Activated T-cell treated with anti-CD3 and anti-CD28 coated beads, Interleukin-2, amount 50 U/mL, for 72 hours (primary cell): Measurements from ENCODE around the gene MAN2A2. TPM values are rescaled to one million over a fixed set of nuclear protein-coding genes. Genes with fewer than 3 reads are reported as not detected.
A peak's percentile ranks its signal among the peaks of the same experiment; 100 is the strongest.

Experiments
- ATAC-seq, 2 donors: fragments of 150-1000 bp; cut with Tn5 transposase; replicated peaks in 1 of 2; 2 replicates each; pipeline ENCODE4 v1.10.0; 2021; ENCODE audit warnings: moderate library complexity in 2 of 2, mild to moderate bottlenecking in 1 of 2
- DNase-seq, 2 donors: peaks; one replicate each; pipeline ENCODE4 v3.0.0; 2021 to 2022; ENCODE audit warnings: mixed read lengths in 1 of 2
- H3K27ac Mint-ChIP-seq: one replicate; pipeline ENCODE4 v1.8.0; 2022; ENCODE audit warnings: mild to moderate bottlenecking, moderate library complexity, mixed read lengths
- H3K27me3 Mint-ChIP-seq: one replicate; pipeline ENCODE4 v1.8.0; 2022; ENCODE audit warnings: low read depth, mixed read lengths
- H3K36me3 Mint-ChIP-seq, 2 donors: one replicate each; pipeline ENCODE4 v1.8.0; 2022; ENCODE audit warnings: mixed read lengths in 2 of 2, mild to moderate bottlenecking in 1 of 2; ENCODE audit not compliant: insufficient read depth in 2 of 2
- H3K4me1 Mint-ChIP-seq: one replicate; pipeline ENCODE4 v1.8.0; 2022; ENCODE audit warnings: low read depth, mixed read lengths
- H3K4me3 Mint-ChIP-seq, 2 donors: one replicate each; pipeline ENCODE4 v1.8.0; 2022; ENCODE audit warnings: mild to moderate bottlenecking in 2 of 2, mixed read lengths in 2 of 2, moderate library complexity in 2 of 2
- H3K9me3 Mint-ChIP-seq, 2 donors: one replicate each; pipeline ENCODE4 v1.8.0; 2022; ENCODE audit warnings: mixed read lengths in 2 of 2
- total RNA-seq, 2 donors: library from RNA; stranded (reverse); gene quantifications; one replicate each; pipeline ENCODE4 v1.2.3, GENCODE V29; 2022

Gene MAN2A2
- total RNA-seq, 2 donors from 2014 or later = 159 to 190 TPM

- ATAC-seq (no peak), DNase-seq (no peak)
- Mint-ChIP-seq H3K9me3 (no peaks in the 10 kb centered on the region), H3K27me3 (no peaks in the 10 kb centered on the region), H3K4me1 (no peaks in the 10 kb centered on the region), H3K36me3 (peaks cover 2 to 19% of the 10 kb centered on the region in 2 donors), H3K27ac (no peak overlapping the region), H3K4me3 (no peak overlapping the region)
Measured at GRCh38 chr15:90945091-90945490, 42.0 kb downstream of the MAN2A2 start.

- Mint-ChIP-seq H3K27me3 (no peaks in the 10 kb centered on the region), H3K9me3 (no peaks in the 10 kb centered on the region), H3K4me1 (no peaks in the 10 kb centered on the region), H3K4me3 (no peak overlapping the region), H3K36me3 (peaks cover 0 to 14% of the 10 kb centered on the region in 2 donors), H3K27ac (no peak overlapping the region)
- DNase-seq = no peak
- no peak for ATAC-seq
Measured at GRCh38 chr15:90946538-90946937, 43.4 kb downstream of the MAN2A2 start.

GRCh38 chr15:90946941-90947576 lies 44.0 kb downstream of the MAN2A2 start:
- no peaks in the 10 kb centered on the region for H3K9me3 Mint-ChIP-seq
- ATAC-seq (no peak), DNase-seq (no peak)
- H3K27me3 Mint-ChIP-seq = no peaks in the 10 kb centered on the region
- no peak overlapping the region for H3K27ac Mint-ChIP-seq
- peaks cover 2 to 18% of the 10 kb centered on the region in 2 donors for H3K36me3 Mint-ChIP-seq
- H3K4me3 Mint-ChIP-seq = no peak overlapping the region
- H3K4me1 Mint-ChIP-seq = no peaks in the 10 kb centered on the region

GRCh38 chr15:90947577-90948357 lies 44.7 kb downstream of the MAN2A2 start:
- no peak overlapping the region for H3K4me3 Mint-ChIP-seq
- no peak for DNase-seq
- H3K36me3 Mint-ChIP-seq = peaks cover 4 to 20% of the 10 kb centered on the region in 2 donors
- no peak overlapping the region for H3K27ac Mint-ChIP-seq
- H3K27me3 Mint-ChIP-seq = no peaks in the 10 kb centered on the region
- H3K4me1 Mint-ChIP-seq = no peaks in the 10 kb centered on the region
- ATAC-seq = no peak
- H3K9me3 Mint-ChIP-seq = no peaks in the 10 kb centered on the region

GRCh38 chr15:90948506-90948905 lies 45.4 kb downstream of the MAN2A2 start:
- no peak overlapping the region for H3K4me3 Mint-ChIP-seq
- no peak overlapping the region for H3K27ac Mint-ChIP-seq
- no peaks in the 10 kb centered on the region for H3K27me3 Mint-ChIP-seq
- H3K4me1 Mint-ChIP-seq = no peaks in the 10 kb centered on the region
- DNase-seq (no peak), ATAC-seq (no peak)
- peaks cover 5 to 20% of the 10 kb centered on the region in 2 donors for H3K36me3 Mint-ChIP-seq
- H3K9me3 Mint-ChIP-seq = no peaks in the 10 kb centered on the region

GRCh38 chr15:90949979-90950675 lies 47.0 kb downstream of the MAN2A2 start:
- Mint-ChIP-seq H3K36me3 (peaks cover 5 to 16% of the 10 kb centered on the region in 2 donors), H3K27ac (no peak overlapping the region), H3K27me3 (no peaks in the 10 kb centered on the region), H3K4me1 (peaks cover 10% of the 10 kb centered on the region), H3K4me3 (no peak overlapping the region), H3K9me3 (no peaks in the 10 kb centered on the region)
- ATAC-seq = no peak
- no peak for DNase-seq

- no peaks in the 10 kb centered on the region for H3K27me3 Mint-ChIP-seq
- DNase-seq = no peak
- peaks cover 10% of the 10 kb centered on the region for H3K4me1 Mint-ChIP-seq
- no peak overlapping the region for H3K4me3 Mint-ChIP-seq
- H3K9me3 Mint-ChIP-seq = no peaks in the 10 kb centered on the region
- H3K27ac Mint-ChIP-seq = no peak overlapping the region
- H3K36me3 Mint-ChIP-seq = peaks cover 5 to 16% of the 10 kb centered on the region in 2 donors
- no peak for ATAC-seq
Measured at GRCh38 chr15:90950676-90951075, 47.6 kb downstream of the MAN2A2 start.

- ATAC-seq (no peak), DNase-seq (no peak)
- Mint-ChIP-seq H3K4me1 (peaks cover 10% of the 10 kb centered on the region), H3K27ac (no peak overlapping the region), H3K36me3 (peaks cover 8 to 13% of the 10 kb centered on the region in 2 donors), H3K9me3 (no peaks in the 10 kb centered on the region), H3K4me3 (no peak overlapping the region), H3K27me3 (no peaks in the 10 kb centered on the region)
Measured at GRCh38 chr15:90952901-90953677, 50.0 kb downstream of the MAN2A2 start.

GRCh38 chr15:90953947-90954711 lies 51.0 kb downstream of the MAN2A2 start:
- Mint-ChIP-seq H3K36me3 (peaks cover 8% of the 10 kb centered on the region in 2 donors), H3K27ac (peak overlapping the region; percentile 35), H3K4me3 (peak overlapping the region; percentile 92 to 95), H3K9me3 (no peaks in the 10 kb centered on the region), H3K4me1 (peaks cover 10% of the 10 kb centered on the region), H3K27me3 (no peaks in the 10 kb centered on the region)
- no peak for DNase-seq
- no peak for ATAC-seq

GRCh38 chr15:90954712-90955623 lies 51.9 kb downstream of the MAN2A2 start, which contains the start of gene RCCD1:
Gene RCCD1 (plus strand): TSS chr15:90954884. CDS start chr15:90956735, 1,851 bp downstream.
- Mint-ChIP-seq H3K27me3 (no peaks in the 10 kb centered on the region), H3K36me3 (peaks cover 8 to 13% of the 10 kb centered on the region in 2 donors), H3K9me3 (no peaks in the 10 kb centered on the region), H3K27ac (peak within 1 kb of the TSS; percentile 95), H3K4me3 (peak within 1 kb of the TSS; percentile 92 to 95), H3K4me1 (peaks cover 10% of the 10 kb centered on the region)
- ATAC-seq (peak; percentile 95 to 96), DNase-seq (peak; percentile 92 to 95)

GRCh38 chr15:90955624-90956273 lies 52.6 kb downstream of the MAN2A2 start:
- Mint-ChIP-seq H3K4me1 (peaks cover 10% of the 10 kb centered on the region), H3K9me3 (no peaks in the 10 kb centered on the region), H3K27ac (peak overlapping the region; percentile 72), H3K36me3 (peaks cover 8 to 13% of the 10 kb centered on the region in 2 donors), H3K4me3 (peak overlapping the region; percentile 92 to 95), H3K27me3 (no peaks in the 10 kb centered on the region)
- ATAC-seq (no peak), DNase-seq (no peak)
